Natural killer cell (primary cell): ENCODE data around the gene PLCB1. TPM values are rescaled to one million over a fixed set of nuclear protein-coding genes. Genes with fewer than 3 reads are reported as not detected.

Experiments used
- ATAC-seq, 3 donors: fragments of 150-1000 bp in 2 of 3; fragments of 200-7000 bp in 1 of 3; cut with Tn5 transposase; 1 replicate in 1 of 3; 2 replicates in 2 of 3; pipeline ENCODE4 v1.10.0; 2021; ENCODE audit warnings: mild to moderate bottlenecking in 2 of 3, moderate library complexity in 2 of 3
- DNase-seq, 2 donors: peaks; one replicate each; pipeline versions ENCODE4 v3.0.0 to v3.0.0-alpha.2; 2013 to 2021; ENCODE audit warnings: mixed read lengths in 1 of 2
- H3K27ac ChIP-seq: one replicate; pipeline ENCODE4 v1.5.1; 2013; ENCODE audit warnings: mild to moderate bottlenecking, low read length
- H3K27me3 ChIP-seq: one replicate; pipeline ENCODE4 v1.6.1; 2013; ENCODE audit warnings: low read length; ENCODE audit not compliant: control insufficient read depth, insufficient read depth
- H3K36me3 ChIP-seq: one replicate; pipeline ENCODE4 v1.6.1; 2013; ENCODE audit warnings: low read length; ENCODE audit not compliant: control insufficient read depth, insufficient read depth
- H3K4me1 ChIP-seq: one replicate; pipeline ENCODE4 v1.6.1; 2013; ENCODE audit warnings: low read length; ENCODE audit not compliant: control insufficient read depth, insufficient read depth
- H3K4me3 ChIP-seq: one replicate; pipeline ENCODE4 v1.5.1; 2013; ENCODE audit warnings: low read length
- H3K9me3 ChIP-seq: one replicate; pipeline ENCODE4 v1.6.1; 2013; ENCODE audit warnings: low read length; ENCODE audit not compliant: control insufficient read depth, insufficient read depth
- H3K27ac Mint-ChIP-seq, 2 donors: one replicate each; pipeline ENCODE4 v1.8.0; 2022; ENCODE audit warnings: mild to moderate bottlenecking in 2 of 2, mixed read lengths in 2 of 2, moderate library complexity in 1 of 2
- H3K27me3 Mint-ChIP-seq, 2 donors: one replicate each; pipeline ENCODE4 v1.8.0; 2022; ENCODE audit warnings: low read depth in 2 of 2, mixed read lengths in 2 of 2
- H3K36me3 Mint-ChIP-seq: one replicate; pipeline ENCODE4 v1.8.0; 2022; ENCODE audit warnings: mixed read lengths
- H3K4me1 Mint-ChIP-seq, 2 donors: one replicate each; pipeline ENCODE4 v1.8.0; 2022; ENCODE audit warnings: mixed read lengths in 2 of 2
- H3K4me3 Mint-ChIP-seq: one replicate; pipeline ENCODE4 v1.8.0; 2022; ENCODE audit warnings: mild to moderate bottlenecking, moderate library complexity, mixed read lengths
- H3K9me3 Mint-ChIP-seq, 2 donors: one replicate each; pipeline ENCODE4 v1.8.0; 2022; ENCODE audit warnings: mixed read lengths in 2 of 2
- WGBS: methylation state at CpG from one replicate; pipeline ENCODE4 v1.1.7; 2013; ENCODE audit warnings: missing lambda C conversion rate; ENCODE audit not compliant: insufficient coverage; 5-methylcytosine and 5-hydroxymethylcytosine counted together
- intact Hi-C: fragments of 100-400 bp; cut with micrococcal nuclease; formaldehyde crosslinking; loops from one replicate; pipeline ENCODE4 v1.14.2; 2022
- total RNA-seq, 4 donors: library from RNA; stranded (reverse); fragments of 120-200 nt in 1 of 4; gene quantifications; one replicate each; pipeline versions ENCODE4 v1.2.3 to v1.2.4, GENCODE V29; 2013 to 2022
- TF ChIP-seq, protein P1 (sequence below): fragments of 200-600 bp; IDR thresholded peaks from one replicate; pipeline ENCODE4 v1.8.0; 2022; ENCODE audit warnings: antibody characterized with exemption

PLCB1 gene
- total RNA-seq, 3 donors from 2014 or later (not counting 1 experiment from before 2014, with no cell fraction given) = 48.7 to 66.2 (median 57.7) TPM

DNA sequence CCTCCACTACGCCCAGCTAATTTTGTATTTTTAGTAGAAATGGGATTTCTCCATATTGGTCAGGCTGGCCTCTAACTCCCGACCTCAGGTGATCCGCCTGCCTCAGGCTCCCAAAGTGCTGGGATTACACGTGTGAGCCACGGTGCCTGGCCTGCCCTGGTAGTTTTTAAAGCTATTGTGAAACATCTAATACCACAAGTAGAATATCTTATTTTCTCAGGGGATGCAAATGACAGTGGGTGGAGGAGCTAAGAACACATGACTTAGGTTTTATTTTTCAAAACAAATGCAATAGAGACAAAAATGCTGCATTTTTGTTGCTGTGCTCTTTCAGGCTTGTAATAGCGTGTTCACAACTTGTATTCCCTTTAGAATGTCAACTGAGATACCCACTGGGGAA lies 671.9 kb downstream of the PLCB1 start:
- H3K9me3 Mint-ChIP-seq = no peaks in the 10 kb centered on the region
- intact Hi-C loops = no loop called here
- WGBS = 100% methylated on average over 5 of the region's 6 CpGs

DNA sequence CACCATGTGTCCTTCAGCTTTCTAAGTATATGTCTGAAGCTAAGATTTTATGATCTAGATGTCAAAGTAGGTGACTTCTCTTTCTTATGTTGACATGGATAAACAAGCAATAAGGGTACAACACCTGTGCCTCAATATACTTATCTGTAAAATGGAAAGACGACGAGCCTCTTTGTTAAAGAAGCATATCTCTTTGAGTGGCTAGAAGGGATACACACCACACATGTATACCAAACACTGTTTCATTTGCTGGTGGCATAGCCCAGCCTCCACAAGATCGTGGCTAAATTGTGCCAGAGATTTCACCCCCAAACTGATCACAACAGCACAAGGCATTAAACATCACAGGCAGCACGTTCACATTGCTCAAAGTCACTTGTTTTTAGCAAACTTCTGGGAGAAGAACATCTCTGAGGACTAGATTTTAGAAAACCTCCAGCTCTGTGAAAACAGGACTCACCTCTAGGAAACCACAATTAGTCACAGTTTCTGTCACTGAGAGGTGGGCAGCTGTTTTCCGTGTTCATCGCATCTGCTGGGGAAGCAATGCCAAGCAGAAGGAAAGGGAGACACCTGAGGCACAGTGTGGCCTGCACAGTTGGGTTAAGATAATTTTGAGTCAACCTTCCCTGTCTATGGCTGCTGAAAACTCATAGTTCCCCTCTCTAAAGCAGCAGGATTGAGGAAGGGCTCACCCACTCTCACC lies 673.8 kb downstream of the PLCB1 start:
- TF ChIP-seq, protein P1, sequence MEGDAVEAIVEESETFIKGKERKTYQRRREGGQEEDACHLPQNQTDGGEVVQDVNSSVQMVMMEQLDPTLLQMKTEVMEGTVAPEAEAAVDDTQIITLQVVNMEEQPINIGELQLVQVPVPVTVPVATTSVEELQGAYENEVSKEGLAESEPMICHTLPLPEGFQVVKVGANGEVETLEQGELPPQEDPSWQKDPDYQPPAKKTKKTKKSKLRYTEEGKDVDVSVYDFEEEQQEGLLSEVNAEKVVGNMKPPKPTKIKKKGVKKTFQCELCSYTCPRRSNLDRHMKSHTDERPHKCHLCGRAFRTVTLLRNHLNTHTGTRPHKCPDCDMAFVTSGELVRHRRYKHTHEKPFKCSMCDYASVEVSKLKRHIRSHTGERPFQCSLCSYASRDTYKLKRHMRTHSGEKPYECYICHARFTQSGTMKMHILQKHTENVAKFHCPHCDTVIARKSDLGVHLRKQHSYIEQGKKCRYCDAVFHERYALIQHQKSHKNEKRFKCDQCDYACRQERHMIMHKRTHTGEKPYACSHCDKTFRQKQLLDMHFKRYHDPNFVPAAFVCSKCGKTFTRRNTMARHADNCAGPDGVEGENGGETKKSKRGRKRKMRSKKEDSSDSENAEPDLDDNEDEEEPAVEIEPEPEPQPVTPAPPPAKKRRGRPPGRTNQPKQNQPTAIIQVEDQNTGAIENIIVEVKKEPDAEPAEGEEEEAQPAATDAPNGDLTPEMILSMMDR = no peak
- DNase-seq (no peak), ATAC-seq (no peak)
- H3K36me3 Mint-ChIP-seq = no peaks in the 10 kb centered on the region
- Histone ChIP-seq H3K36me3 (peaks cover 2% of the 10 kb centered on the region), H3K4me3 (no peak overlapping the region), H3K27ac (no peak overlapping the region), H3K27me3 (no peaks in the 10 kb centered on the region), H3K4me1 (no peaks in the 10 kb centered on the region), H3K9me3 (no peaks in the 10 kb centered on the region)
- no peaks in the 10 kb centered on the region for H3K9me3 Mint-ChIP-seq
- H3K4me1 Mint-ChIP-seq = peaks cover 0 to 2% of the 10 kb centered on the region in 2 donors
- H3K4me3 Mint-ChIP-seq = no peak overlapping the region
- intact Hi-C loops = no loop called here
- no peak overlapping the region for H3K27ac Mint-ChIP-seq
- H3K27me3 Mint-ChIP-seq = no peaks in the 10 kb centered on the region
- 61% methylated on average over 6 of the region's 6 CpGs for whole genome bisulfite sequencing

More for the DNA sequence above, 671.9 kb downstream of the PLCB1 start:
- no peaks in the 10 kb centered on the region for H3K4me1 ChIP-seq
- H3K4me3 ChIP-seq = no peak overlapping the region
- no peaks in the 10 kb centered on the region for H3K27me3 ChIP-seq
- no peaks in the 10 kb centered on the region for H3K27me3 Mint-ChIP-seq
- H3K27ac Mint-ChIP-seq = no peak overlapping the region
- TF ChIP-seq, protein P1 = no peak
- ATAC-seq (no peak), DNase-seq (no peak)
- no peaks in the 10 kb centered on the region for H3K36me3 Mint-ChIP-seq
- H3K9me3 ChIP-seq = no peaks in the 10 kb centered on the region
- H3K27ac ChIP-seq = no peak overlapping the region
- peaks cover 2% of the 10 kb centered on the region for H3K36me3 ChIP-seq
- no peak overlapping the region for H3K4me3 Mint-ChIP-seq
- H3K4me1 Mint-ChIP-seq = no peaks in the 10 kb centered on the region

DNA sequence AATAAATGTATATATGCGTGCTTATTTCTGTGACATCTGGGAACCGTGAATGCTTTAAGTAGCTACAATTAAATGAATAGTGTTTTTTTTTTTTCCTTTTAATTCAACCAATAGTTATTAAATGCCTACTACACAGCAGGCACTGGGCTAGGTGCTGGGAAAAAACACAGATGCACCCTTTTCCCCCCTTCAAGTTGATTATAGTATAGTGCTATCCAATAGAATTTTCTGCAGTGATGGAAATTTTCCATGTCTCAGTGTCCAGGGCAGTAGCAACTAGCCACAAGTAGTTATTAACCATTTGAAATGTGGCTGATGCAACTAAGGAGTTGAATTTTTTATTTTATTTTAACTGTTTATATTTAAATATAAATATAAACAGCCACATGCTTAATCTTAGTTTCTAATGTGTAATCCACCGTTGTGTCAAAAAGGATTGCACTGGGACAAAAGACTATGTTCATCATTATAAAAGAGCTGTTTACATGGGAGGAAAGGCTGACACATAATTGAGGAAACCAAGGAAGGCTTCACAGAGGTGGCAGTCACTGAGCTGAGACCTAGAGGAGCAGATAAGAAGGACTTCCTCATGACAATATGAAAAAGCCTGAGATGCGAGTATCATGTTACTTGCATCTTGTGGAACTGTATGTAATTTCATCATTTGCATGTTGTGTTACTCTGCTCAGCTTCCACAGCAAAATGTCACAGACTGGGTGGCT lies 675.6 kb downstream of the PLCB1 start:
- ATAC-seq (no peak), DNase-seq (no peak)
- H3K9me3 Mint-ChIP-seq = no peaks in the 10 kb centered on the region
- Histone ChIP-seq H3K36me3 (peaks cover under 1% of the 10 kb centered on the region), H3K4me3 (no peak overlapping the region), H3K9me3 (no peaks in the 10 kb centered on the region), H3K4me1 (no peaks in the 10 kb centered on the region), H3K27ac (no peak overlapping the region), H3K27me3 (no peaks in the 10 kb centered on the region)
- no peak overlapping the region for H3K27ac Mint-ChIP-seq
- peaks cover 10 to 14% of the 10 kb centered on the region in 2 donors for H3K4me1 Mint-ChIP-seq
- intact Hi-C loops = no loop called here
- WGBS = 89% methylated on average over 2 of the region's 4 CpGs
- no peaks in the 10 kb centered on the region for H3K27me3 Mint-ChIP-seq
- no peak overlapping the region for H3K4me3 Mint-ChIP-seq
- TF ChIP-seq, protein P1 = no peak
- H3K36me3 Mint-ChIP-seq = no peaks in the 10 kb centered on the region
